ENCODE measurements around the gene CHST15. TPM values are rescaled to one million over a fixed set of nuclear protein-coding genes. Genes with fewer than 3 reads are reported as not detected.
"Not testable (repeated sequence)": the region's sequence is repeated elsewhere in the genome, so short reads cannot be mapped to it uniquely, and the experiment has no call there.

The CHST15 gene
- total RNA-seq, 1 donor from 2014 or later: 76.9 TPM

DNA sequence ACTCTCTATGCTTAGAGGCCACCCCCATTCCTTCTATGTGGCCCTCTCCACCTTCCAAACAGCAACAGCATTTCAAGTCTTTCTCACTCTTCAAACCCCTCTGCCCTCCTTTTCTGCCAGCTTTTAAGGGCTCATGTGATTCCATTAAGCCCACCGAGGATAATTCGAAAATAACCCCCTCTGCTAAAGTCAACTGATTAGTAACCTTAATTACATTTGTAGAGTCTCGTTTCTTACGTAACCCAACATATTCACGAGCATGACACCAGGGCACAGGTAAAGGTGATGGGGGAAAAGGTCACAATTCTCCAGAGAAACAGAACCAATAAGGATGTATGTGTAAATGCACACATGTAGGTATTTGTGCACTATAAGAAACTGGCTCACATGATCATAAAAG is 6.7 kb upstream of the CHST15 start:
- DNase-seq (ENCODE audit: extremely low read depth, low read depth, low spot score): no peak

- no peak for DNase-seq (ENCODE audit: extremely low read depth, low read depth, low spot score)
Observed at GRCh38 chr10:124099604-124100003, 6.2 kb upstream of the CHST15 start.

- no peak for DNase-seq (ENCODE audit: extremely low read depth, low read depth, low spot score)
Observed at GRCh38 chr10:124098575-124098974, 5.2 kb upstream of the CHST15 start.

DNA sequence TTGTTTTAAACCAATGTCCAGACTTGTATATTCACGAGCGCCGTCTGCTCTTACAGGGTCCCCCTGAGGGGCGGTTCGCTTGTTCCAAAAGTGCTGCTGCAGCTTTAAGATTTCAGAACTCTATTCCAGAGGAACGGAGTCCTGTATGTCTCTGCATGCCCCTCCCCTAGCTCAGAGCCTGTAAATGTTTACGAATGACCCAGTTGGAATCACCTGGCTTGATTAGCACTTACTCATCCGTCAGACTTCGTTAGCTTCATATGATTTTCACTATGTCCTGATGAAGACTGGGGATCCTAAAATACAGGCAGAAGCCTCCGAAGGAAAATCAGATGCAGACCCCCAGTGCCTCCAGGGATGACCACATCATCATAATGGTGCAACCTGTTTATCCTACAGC is 4.5 kb upstream of the CHST15 start:
- no peak for DNase-seq (ENCODE audit: extremely low read depth, low read depth, low spot score)

DNA sequence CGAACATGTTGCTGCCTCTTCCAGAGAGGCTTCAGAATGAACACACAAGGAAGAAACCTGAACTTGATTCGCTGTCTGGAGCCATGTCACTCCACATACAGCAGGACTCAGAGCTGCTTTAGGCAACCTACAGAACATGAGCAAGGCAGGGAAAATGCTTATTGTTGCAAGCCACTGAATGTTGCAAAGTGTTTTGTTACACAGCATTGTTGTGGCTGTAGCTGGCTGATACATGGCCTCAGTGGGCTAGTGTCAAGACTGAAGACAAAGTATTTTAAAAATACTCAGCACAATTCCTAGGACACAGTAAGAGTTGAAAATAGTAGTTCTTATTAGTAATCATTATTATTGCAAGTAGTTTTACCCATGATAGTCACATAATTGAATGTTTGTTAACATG is 3.1 kb upstream of the CHST15 start:
- DNase-seq (ENCODE audit: extremely low read depth, low read depth, low spot score): no peak

DNA sequence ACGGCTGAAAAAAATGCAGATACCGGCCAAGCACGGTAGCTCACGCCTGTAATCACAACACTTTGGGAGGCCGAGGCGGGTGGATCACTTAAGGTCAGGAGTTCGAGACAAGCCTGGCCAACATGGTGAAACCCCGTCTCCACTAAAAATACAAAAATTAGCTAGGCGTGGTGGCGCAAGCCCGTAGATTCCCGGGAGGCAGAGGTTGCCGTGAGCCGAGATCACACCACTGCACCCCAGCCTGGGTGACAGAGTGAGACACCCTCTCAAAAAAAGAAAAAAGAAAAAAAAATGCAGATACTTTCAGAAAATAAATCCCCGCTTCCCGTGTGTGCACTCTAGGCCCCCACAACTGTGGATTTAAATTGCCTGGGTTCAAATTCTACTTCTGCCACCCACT is 2.4 kb upstream of the CHST15 start:
- DNase-seq (ENCODE audit: extremely low read depth, low read depth, low spot score): not testable (repeated sequence)

DNA sequence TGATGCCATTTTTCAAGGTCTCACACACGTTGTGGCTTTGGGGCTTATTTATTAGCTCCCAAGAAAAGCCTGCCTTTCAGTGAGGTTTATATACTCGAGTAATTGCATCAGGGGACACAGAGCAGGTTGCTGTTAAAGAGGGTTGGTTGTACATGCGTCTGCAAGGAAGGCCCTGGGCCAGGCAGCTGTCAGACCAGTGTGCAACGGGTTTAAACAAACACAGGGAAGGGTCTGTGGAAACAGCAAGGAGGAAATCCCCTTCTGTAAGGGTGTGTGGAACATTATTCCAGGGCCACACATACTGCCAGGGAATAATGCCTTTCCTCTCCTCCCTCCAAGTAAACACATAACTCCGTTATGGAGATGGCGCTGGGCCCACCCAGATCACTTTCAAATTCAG is 1.7 kb upstream of the CHST15 start:
- no peak for DNase-seq (ENCODE audit: extremely low read depth, low read depth, low spot score)

GRCh38 chr10:124094419-124094785 is 1.0 kb upstream of the CHST15 start:
- no peak for DNase-seq (ENCODE audit: extremely low read depth, low read depth, low spot score)

DNA sequence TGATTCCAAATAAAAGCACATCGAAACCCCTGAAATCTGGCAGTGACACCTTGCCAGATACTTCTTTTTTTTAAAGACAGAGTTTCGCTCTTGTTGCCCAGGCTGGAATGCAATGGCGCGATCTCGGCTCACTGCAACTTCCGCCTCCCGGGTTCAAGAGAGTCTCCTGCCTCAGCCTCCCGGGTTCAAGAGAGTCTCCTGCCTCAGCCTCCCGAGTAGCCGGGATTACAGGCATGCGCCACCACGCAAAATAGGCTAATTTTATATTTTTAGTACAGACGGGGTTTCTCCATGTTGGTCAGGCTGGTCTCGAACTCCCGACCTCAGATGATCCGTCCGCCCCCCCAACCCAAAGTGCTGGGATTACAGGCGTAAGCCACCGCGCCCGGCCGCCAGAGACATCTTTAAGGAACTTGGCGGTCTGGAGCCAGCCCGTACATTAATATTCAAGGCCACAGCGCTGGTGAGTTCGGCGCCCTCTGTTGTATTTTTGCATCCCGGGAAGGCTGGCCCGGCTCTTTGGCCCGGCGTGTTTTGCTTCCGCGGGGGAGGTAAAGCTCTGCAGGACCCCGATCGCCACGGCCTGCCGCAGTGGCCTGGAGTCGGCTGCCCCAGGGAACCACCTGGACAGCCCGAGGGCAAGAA is 498 bp upstream of the CHST15 start:
- DNase-seq (ENCODE audit: extremely low read depth, low read depth, low spot score): not testable (repeated sequence)

GRCh38 chr10:124092250-124092859 is 1.0 kb downstream of the CHST15 start:
- DNase-seq (ENCODE audit: extremely low read depth, low read depth, low spot score): no peak

- DNase-seq (ENCODE audit: extremely low read depth, low read depth, low spot score): no peak
Observed at GRCh38 chr10:124091646-124092249, 1.6 kb downstream of the CHST15 start.

- no peak for DNase-seq (ENCODE audit: extremely low read depth, low read depth, low spot score)
Observed at GRCh38 chr10:124090601-124091209, 2.7 kb downstream of the CHST15 start.

DNA sequence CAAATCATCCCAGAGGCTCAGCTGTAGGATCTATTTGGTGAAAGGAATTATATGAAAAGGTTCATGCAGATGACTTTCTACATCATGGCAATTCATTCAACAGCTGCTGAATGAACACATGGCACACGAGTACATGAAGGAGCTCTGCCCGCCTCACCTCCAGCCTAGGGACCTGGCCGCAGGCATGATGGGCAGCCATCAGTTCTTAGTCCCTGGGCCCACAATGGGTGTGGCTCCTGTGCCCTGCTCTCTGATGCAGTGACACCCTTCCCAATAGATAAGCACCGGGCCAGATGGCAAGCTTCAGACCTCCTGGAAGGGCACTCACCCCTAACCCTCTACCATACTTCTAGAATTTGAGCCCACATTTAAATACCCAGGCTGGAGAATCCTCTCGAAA is 3.5 kb downstream of the CHST15 start:
- no peak for DNase-seq (ENCODE audit: extremely low read depth, low read depth, low spot score)

DNA sequence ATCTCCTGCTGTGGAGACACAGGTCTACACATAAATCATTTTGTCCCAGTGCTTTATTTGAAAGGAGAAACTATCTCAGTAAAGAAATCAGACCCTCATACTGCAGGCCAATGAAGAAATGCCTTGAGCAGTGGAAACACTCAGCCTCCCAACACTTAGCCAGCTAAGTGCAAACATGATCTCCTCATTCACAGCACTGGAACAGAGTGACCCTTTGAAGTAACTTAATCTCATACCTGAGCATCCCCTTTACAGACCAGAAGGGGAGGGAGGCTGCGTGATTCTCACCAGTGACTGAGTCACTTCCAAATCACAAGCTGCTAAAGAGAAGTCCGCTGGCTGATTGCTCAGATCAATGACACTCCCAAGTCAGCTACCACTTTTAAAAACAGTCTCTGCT is 4.5 kb downstream of the CHST15 start:
- no peak for DNase-seq (ENCODE audit: extremely low read depth, low read depth, low spot score)

GRCh38 chr10:124087672-124088634 is 5.4 kb downstream of the CHST15 start:
- DNase-seq (ENCODE audit: extremely low read depth, low read depth, low spot score): no peak

- DNase-seq (ENCODE audit: extremely low read depth, low read depth, low spot score): no peak
Observed at GRCh38 chr10:124086787-124087671, 6.4 kb downstream of the CHST15 start.

DNA sequence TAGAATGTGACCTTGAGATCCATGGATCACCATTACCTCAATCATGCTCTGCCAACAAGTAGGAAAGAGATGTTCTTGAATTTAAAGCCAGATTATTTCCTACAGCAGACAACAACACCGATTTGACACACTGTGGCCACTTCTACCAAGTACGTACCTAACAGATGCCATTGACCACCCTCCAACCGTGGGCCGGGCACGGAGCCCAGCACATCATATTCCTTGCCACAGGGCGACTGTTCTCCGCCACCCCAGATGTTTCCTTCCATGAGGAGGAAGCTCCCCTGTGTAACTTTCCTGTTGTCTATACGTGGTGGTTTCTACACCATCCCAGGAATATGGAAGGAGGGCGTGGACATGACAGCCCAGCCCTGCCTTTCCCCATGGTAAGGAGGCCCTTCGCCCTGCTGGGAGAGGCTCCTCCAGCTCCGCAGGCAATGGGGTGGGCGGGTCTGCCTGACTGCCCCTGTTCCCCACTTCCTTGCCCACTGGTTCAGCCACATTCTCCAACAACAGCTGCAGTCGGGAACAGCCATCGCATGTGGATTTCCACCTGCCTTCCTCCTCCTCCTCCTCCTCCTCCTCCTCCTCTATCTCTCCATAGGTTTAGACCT is 7.2 kb downstream of the CHST15 start:
- no peak for DNase-seq (ENCODE audit: extremely low read depth, low read depth, low spot score)

GRCh38 chr10:124085680-124086079 is 7.7 kb downstream of the CHST15 start:
- DNase-seq (ENCODE audit: extremely low read depth, low read depth, low spot score): no peak

GRCh38 chr10:124084708-124085107 is 8.7 kb downstream of the CHST15 start:
- no peak for DNase-seq (ENCODE audit: extremely low read depth, low read depth, low spot score)
